Psoas muscle (tissue), 8 donors: ENCODE measurements around the gene FNDC3B. TPM values are rescaled to one million over a fixed set of nuclear protein-coding genes. Genes with fewer than 3 reads are reported as not detected.

Source experiments
- ATAC-seq, 4 donors: fragments of 200-7000 bp; cut with Tn5 transposase; one replicate each; pipeline ENCODE4 v1.9.1; 2020; ENCODE audit warnings: moderate library complexity in 3 of 4, mild to moderate bottlenecking in 2 of 4
- DNase-seq, 2 donors: peaks; one replicate each; pipeline ENCODE4 v3.0.0-alpha.2; 2020
- H3K27ac ChIP-seq: fragments of 200-600 bp; one replicate; pipeline ENCODE4 v1.8.0; 2022
- H3K27me3 ChIP-seq, 3 donors: fragments of 200-600 bp in 1 of 3; one replicate each; pipeline versions ENCODE4 v1.6.1 to v1.8.0; 2013 to 2022; ENCODE audit warnings: low read length in 2 of 3, mild to moderate bottlenecking in 2 of 3, moderate library complexity in 1 of 3; ENCODE audit not compliant: insufficient read depth in 3 of 3
- H3K36me3 ChIP-seq, 2 donors: fragments of 200-600 bp in 1 of 2; one replicate each; pipeline versions ENCODE4 v1.6.1 to v1.8.0; 2013 to 2022; ENCODE audit warnings: low read depth in 1 of 2, mild to moderate bottlenecking in 1 of 2, moderate library complexity in 1 of 2; ENCODE audit not compliant: insufficient read depth in 1 of 2
- H3K4me1 ChIP-seq: fragments of 200-600 bp; one replicate; pipeline ENCODE4 v1.8.0; 2022
- H3K4me3 ChIP-seq: fragments of 200-600 bp; one replicate; pipeline ENCODE4 v1.8.0; 2022; ENCODE audit warnings: mild to moderate bottlenecking
- H3K9me3 ChIP-seq: fragments of 200-600 bp; one replicate; pipeline ENCODE4 v1.8.0; 2022
- WGBS, 3 donors: extraction: QIAGEN DNeasy Blood & Tissue Kit; methylation state at CpG; one replicate each; pipeline versions ENCODE4 v1.1.6 to v1.1.7; 2013; 5-methylcytosine and 5-hydroxymethylcytosine counted together
- intact Hi-C, 2 donors: fragments of 100-400 bp; cut with DNase I; formaldehyde crosslinking; loops; one replicate each; pipeline versions ENCODE4 v1.11.0 to v1.14.2; 2022
- polyA plus RNA-seq, 3 donors: library from polyadenylated mRNA; stranded (reverse); fragments of 200-250 nt; gene quantifications; one replicate each; pipeline ENCODE4 v1.2.3, GENCODE V29; 2013
- total RNA-seq, 4 donors: library from RNA; stranded (reverse); fragmentation: NEBNext Ultra II Directional in 2 of 4; extraction: Animal tissue kit (Norgen Biotek cat#: 25700) in 2 of 4; gene quantifications; one replicate each; pipeline versions ENCODE4 v1.2.1 to v1.2.4, GENCODE V29; 2021 to 2023
- TF ChIP-seq, protein P1 (sequence below): fragments of 200-600 bp; IDR thresholded peaks from one replicate; pipeline ENCODE4 v1.8.0; 2022; ENCODE audit warnings: antibody characterized with exemption
- donor health status: healthy with polysubstance abuse.
- donor health status: DM: no; HTN: no; CAD: no; lungs with moderate emphysema.
- donor health status: Bipolar disorder and iron deficiency.
- donor health status: healthy.
- donor health status: DM: yes; HTN: yes; CAD: no.
- donor health status: DM: no; HTN: no; CAD: no.
- donor health status: DM: no; HTN: no; CAD: no.
- donor health status: DM: yes; HTN: yes; CAD: no.

The FNDC3B gene
- total and polyA plus RNA-seq, 7 donors, result 12.4 to 133 (median 50.8) TPM

DNA sequence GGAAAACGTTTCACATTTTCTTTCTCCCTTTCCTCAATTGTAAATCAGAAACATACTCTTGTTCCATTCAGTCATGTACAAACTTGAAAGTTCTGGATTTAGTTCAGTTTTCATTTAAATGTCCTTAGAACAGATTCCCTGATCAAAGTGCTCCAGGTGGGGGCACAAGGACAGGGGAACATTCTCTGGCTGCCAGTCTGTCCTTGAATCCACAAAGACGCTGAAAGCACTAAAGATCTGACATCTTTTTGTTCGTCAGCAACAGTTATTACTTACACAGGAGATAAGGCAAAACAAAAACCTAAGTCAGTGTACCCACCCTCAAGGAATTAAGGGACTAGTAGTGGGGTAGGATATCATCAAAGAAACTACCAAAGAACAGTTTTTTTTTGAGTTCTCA, 269.7 kb downstream of the FNDC3B start:
- intact Hi-C loops, result no loop called here
- Histone ChIP-seq H3K27ac (no peak overlapping the region), H3K36me3 (peaks cover 4 to 66% of the 10 kb centered on the region in 2 donors), H3K27me3 (no peaks in the 10 kb centered on the region), H3K4me3 (no peak overlapping the region), H3K4me1 (peaks cover 20% of the 10 kb centered on the region), H3K9me3 (no peaks in the 10 kb centered on the region)
- TF ChIP-seq, protein P1, sequence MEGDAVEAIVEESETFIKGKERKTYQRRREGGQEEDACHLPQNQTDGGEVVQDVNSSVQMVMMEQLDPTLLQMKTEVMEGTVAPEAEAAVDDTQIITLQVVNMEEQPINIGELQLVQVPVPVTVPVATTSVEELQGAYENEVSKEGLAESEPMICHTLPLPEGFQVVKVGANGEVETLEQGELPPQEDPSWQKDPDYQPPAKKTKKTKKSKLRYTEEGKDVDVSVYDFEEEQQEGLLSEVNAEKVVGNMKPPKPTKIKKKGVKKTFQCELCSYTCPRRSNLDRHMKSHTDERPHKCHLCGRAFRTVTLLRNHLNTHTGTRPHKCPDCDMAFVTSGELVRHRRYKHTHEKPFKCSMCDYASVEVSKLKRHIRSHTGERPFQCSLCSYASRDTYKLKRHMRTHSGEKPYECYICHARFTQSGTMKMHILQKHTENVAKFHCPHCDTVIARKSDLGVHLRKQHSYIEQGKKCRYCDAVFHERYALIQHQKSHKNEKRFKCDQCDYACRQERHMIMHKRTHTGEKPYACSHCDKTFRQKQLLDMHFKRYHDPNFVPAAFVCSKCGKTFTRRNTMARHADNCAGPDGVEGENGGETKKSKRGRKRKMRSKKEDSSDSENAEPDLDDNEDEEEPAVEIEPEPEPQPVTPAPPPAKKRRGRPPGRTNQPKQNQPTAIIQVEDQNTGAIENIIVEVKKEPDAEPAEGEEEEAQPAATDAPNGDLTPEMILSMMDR, result no peak
- DNase-seq, result no peak
- WGBS, 3 donors, result 80 to 89% (median 82%) methylated on average over 3 of the region's 3 CpGs
- ATAC-seq, result no peak

DNA sequence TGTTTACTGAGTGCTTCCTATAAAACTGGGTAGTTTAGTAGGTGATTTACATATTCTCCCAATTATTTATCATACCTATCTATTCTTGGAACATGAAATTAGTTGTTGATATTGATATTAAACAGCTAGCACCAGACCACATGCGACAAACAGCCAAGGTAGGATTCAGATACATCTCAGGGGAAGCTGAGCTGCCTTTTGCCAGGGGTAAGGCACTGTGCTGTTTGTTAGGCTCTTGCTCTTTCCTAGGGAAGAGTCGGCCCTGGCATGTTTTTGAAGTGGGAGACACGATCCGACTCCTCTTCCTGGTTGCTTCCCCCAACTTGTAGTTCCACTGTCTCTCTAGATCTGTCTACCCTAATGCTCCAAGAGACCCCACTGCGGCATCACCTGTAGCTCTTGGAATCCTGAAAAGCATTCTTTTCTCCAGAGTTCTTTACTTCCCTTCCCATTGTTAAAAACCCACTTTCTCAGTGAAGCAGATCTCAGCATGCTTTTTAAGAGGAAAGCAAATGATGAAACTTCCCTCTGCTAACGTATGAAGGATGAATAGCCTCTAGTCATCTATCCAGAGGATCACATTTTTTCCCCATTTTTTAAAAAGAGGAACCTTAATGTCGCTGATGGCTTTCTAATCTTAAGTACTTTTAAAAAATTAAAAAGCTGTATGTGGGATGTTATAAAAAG, 270.5 kb downstream of the FNDC3B start:
- 90 to 92% (median 91%) methylated on average over 7 of the region's 7 CpGs for WGBS, 3 donors
- H3K9me3 ChIP-seq, result no peaks in the 10 kb centered on the region
- ATAC-seq, result no peak
- DNase-seq, result no peak
- no peak overlapping the region for H3K4me3 ChIP-seq
- H3K4me1 ChIP-seq, result peaks cover 28% of the 10 kb centered on the region
- no peaks in the 10 kb centered on the region for H3K27me3 ChIP-seq
- intact Hi-C loops, result no loop called here
- H3K27ac ChIP-seq, result no peak overlapping the region
- TF ChIP-seq, protein P1, result no peak
- peaks cover 4 to 66% of the 10 kb centered on the region in 2 donors for H3K36me3 ChIP-seq

DNA sequence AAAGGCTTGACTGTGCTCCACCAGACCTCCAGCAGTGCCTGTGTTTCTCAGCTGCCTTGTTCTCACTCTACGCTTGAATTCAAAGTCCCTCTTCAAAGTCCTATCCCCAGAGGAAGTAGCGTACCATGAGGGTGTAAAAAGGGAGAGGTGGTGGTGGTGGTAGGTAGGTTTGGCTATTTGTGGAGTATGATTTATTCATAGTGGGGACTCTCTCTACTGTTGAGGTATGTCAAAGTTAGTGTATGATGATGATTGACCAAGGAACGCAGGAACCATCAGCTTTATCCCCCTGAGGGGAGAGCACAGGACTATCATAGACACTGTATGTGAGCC, 271.0 kb downstream of the FNDC3B start:
- peaks cover 4 to 66% of the 10 kb centered on the region in 2 donors for H3K36me3 ChIP-seq
- no peaks in the 10 kb centered on the region for H3K9me3 ChIP-seq
- H3K4me1 ChIP-seq, result peaks cover 33% of the 10 kb centered on the region
- ATAC-seq, result no peak
- H3K27ac ChIP-seq, result no peak overlapping the region
- no peaks in the 10 kb centered on the region for H3K27me3 ChIP-seq
- DNase-seq, result no peak
- H3K4me3 ChIP-seq, result no peak overlapping the region
- 99% methylated on average over 3 of the region's 3 CpGs for WGBS, 3 donors
- intact Hi-C loops, result no loop called here
- TF ChIP-seq, protein P1, result no peak

DNA sequence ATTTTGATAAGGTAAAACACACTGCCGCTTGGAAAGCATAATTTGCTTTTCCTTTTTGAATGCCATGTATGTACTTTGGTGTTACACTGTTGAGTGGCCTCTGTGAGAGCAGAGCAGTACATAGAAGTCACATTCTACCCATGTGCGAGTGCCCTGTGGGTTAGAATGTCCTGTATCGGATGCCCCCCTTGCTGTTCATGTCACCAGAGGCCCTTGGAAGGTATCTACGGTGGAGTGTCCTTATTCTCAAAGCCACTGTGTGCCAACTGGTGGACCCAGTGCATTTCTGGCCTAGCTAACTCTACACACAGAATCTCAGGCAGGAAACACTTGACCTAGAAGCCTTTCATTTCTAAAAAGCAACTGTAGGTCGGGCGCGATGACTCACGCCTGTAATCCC, 271.8 kb downstream of the FNDC3B start:
- Histone ChIP-seq H3K36me3 (peaks cover 4 to 61% of the 10 kb centered on the region in 2 donors), H3K27me3 (no peaks in the 10 kb centered on the region), H3K4me3 (no peak overlapping the region), H3K4me1 (peaks cover 42% of the 10 kb centered on the region), H3K9me3 (no peaks in the 10 kb centered on the region), H3K27ac (peak overlapping the region; percentile 47)
- 88 to 91% (median 89%) methylated on average over 8 of the region's 8 CpGs for WGBS, 3 donors
- TF ChIP-seq, protein P1, result no peak
- DNase-seq (no peak), ATAC-seq (peak in 2 of 4 donors; percentile 20 to 33)
- intact Hi-C loops, result no loop called here

DNA sequence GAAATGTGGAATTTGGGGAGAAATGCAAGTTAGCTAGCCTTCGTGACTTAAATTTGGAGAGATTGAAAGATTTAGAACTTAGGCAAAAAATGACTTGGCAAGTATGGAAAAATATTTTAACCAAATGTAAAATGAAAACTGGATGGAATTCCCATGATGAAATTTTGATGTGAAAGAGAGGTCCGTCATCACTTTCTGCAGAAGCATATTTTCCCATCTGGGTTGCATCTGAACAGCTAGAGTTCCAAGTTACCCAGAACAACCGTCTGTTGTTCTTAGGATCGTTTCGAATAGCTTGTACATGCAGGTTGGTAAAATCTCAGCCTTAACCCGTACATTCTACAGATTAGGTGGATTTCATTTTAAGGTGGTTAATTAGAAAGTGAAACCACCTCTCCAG, 272.6 kb downstream of the FNDC3B start:
- peaks cover 49% of the 10 kb centered on the region for H3K4me1 ChIP-seq
- intact Hi-C loops, result no loop called here
- DNase-seq, result no peak

More for the DNA sequence above, 272.6 kb downstream of the FNDC3B start:
- no peaks in the 10 kb centered on the region for H3K27me3 ChIP-seq
- no peak overlapping the region for H3K4me3 ChIP-seq
- peaks cover 4 to 59% of the 10 kb centered on the region in 2 donors for H3K36me3 ChIP-seq
- 52 to 65% (median 54%) methylated on average over 6 of the region's 6 CpGs for WGBS, 3 donors
- TF ChIP-seq, protein P1, result no peak
- no peaks in the 10 kb centered on the region for H3K9me3 ChIP-seq
- H3K27ac ChIP-seq, result peak overlapping the region; percentile 13
- no peak for ATAC-seq
